ENCODE results near the gene RPS14. TPM values are rescaled to one million over a fixed set of nuclear protein-coding genes. Genes with fewer than 3 reads are reported as not detected.

RPS14 gene
- total and polyA plus RNA-seq, 2 of the 4 experiments (the other 2 are of a cell fraction) = 6,296 to 7,310 TPM

- H3K27ac ChIP-seq (ENCODE audit: insufficient read depth, low read length) = no peak within 1 kb of the TSS
- ATAC-seq (ENCODE audit: low read depth) = no peak
These were observed 37.0 kb downstream of the RPS14 start, which contains the start of gene CD74 for GRCh38 chr5:150412319-150413175. CD74 (minus strand) TSS chr5:150412910; CDS start chr5:150412749, 161 bp downstream.

More at GRCh38 chr5:150412319-150413175, 37.0 kb downstream of the RPS14 start, which contains the start of gene CD74:
- Histone ChIP-seq H2BK20ac (ENCODE audit: low read depth, low read length) (no peak within 1 kb of the TSS), H3K4me1 (ENCODE audit: control insufficient read depth, insufficient read depth, low read length) (no peaks in the 10 kb centered on the region), H4K20me1 (ENCODE audit: insufficient read depth, low read length) (no peaks in the 10 kb centered on the region), H3K27me3 (ENCODE audit: control insufficient read depth, insufficient read depth, low read length) (0 out of 2 replicates have a peak, but pooled peaks cover 1% of the 10 kb centered on the region), H3K18ac (ENCODE audit: low read depth, low read length) (no peak within 1 kb of the TSS), H3K14ac (replicated peaks; ENCODE audit: low read depth, low read length) (no peak within 1 kb of the TSS; the same call in 1 of the 2 replicates), H2AK9ac (replicated peaks; ENCODE audit: low read depth, low read length, poor library complexity) (peak within 1 kb of the TSS; percentile 61), H2BK15ac (ENCODE audit: low read depth, low read length) (no peak within 1 kb of the TSS), H3K56ac (ENCODE audit: extremely low read depth, insufficient read depth, low read length) (no peak within 1 kb of the TSS), H4K91ac (ENCODE audit: insufficient read depth, low read depth, low read length) (no peak within 1 kb of the TSS), H4K8ac (ENCODE audit: low read depth in 2 of 2, low read length in 2 of 2) (no peak within 1 kb of the TSS), H2BK120ac (ENCODE audit: low read depth, low read length) (0 out of 2 replicates have a peak within 1 kb of the TSS, but pooled peaks have one; percentile 14), H3K79me1 (ENCODE audit: low read depth in 1 of 2, low read length in 2 of 2) (no peaks in the 10 kb centered on the region), H3K9me3 (ENCODE audit: control insufficient read depth, insufficient read depth, low read length) (no peaks in the 10 kb centered on the region), H3K4me2 (ENCODE audit: low read depth, low read length) (no peak within 1 kb of the TSS), H3K9me1 (ENCODE audit: insufficient read depth, low read length) (peaks cover 3% of the 10 kb centered on the region; the same call in 1 of the 2 replicates), H2AFZ (replicated peaks; ENCODE audit: low read length, poor library complexity) (peak within 1 kb of the TSS; percentile 79), H3K36me3 (ENCODE audit: control insufficient read depth, insufficient read depth, low read length) (no peaks in the 10 kb centered on the region), H3K23ac (ENCODE audit: low read depth, low read length) (no peak within 1 kb of the TSS), H3K9ac (ENCODE audit: low read depth, low read length) (no peak within 1 kb of the TSS), H2AK5ac (ENCODE audit: low read depth, low read length) (no peak within 1 kb of the TSS), H4K5ac (ENCODE audit: low read depth, low read length) (no peak within 1 kb of the TSS), H2BK5ac (ENCODE audit: low read depth, low read length, poor library complexity, severe bottlenecking) (no peak within 1 kb of the TSS), H3K4me3 (ENCODE audit: insufficient read depth, low read depth, low read length) (no peak within 1 kb of the TSS), H3K4ac (ENCODE audit: low read depth, low read length) (no peak within 1 kb of the TSS)
- no TSS peak for BruUV-seq (replicated peaks)
- dilution Hi-C loops (cut with HindIII; ENCODE audit: low sequenced_read_pairs, unreplicated experiment) (no loop called here), intact Hi-C loops (cut with micrococcal nuclease) (no loop called here), in situ Hi-C loops (cut with MboI; ENCODE audit: low sequenced_read_pairs) (no loop called here)
- CTCF ChIA-PET = no interaction called here
- TF ChIP-seq SMC3 (IDR thresholded peaks at IDR 0.05; ENCODE audit: low read depth, low read length) (no peak), RFX5 (IDR thresholded peaks at IDR 0.05; ENCODE audit: low read depth, low read length) (peak; percentile 98)
- POLR2A ChIA-PET (ENCODE audit: unreplicated experiment) = no interaction called here
- WGBS, 2 experiments (ENCODE audit: extremely low coverage in 2 of 2, insufficient read length in 1 of 2) = 49% methylated on average over 9 of the region's 20 CpGs; no CpG with 5 or more reads in 1 of the 2 experiments
- DNase-seq = peak; percentile 20
